IMR-90 (cell line): ENCODE data around the gene RAB11B. TPM values are rescaled to one million over a fixed set of nuclear protein-coding genes. Genes with fewer than 3 reads are reported as not detected.
A peak's percentile ranks its signal among the peaks of the same experiment; 100 is the strongest.

Experiments
- ATAC-seq: fragments of 200-7000 bp; cut with Tn5 transposase; 2 replicates; pipeline ENCODE4 v1.9.1; 2020; ENCODE audit warnings: low read depth, mild to moderate bottlenecking, moderate library complexity
- BruUV-seq: library from RNA; stranded (reverse); fragments of 400-500 nt; replicated peaks from 2 replicates; lab custom pipeline; 2021; lab: Mats Ljungman, UMichigan
- CTCF ChIA-PET: fragments of 300-600 bp; formaldehyde crosslinking; extraction: SDS; loops from one replicate; lab custom pipeline; 2021; ENCODE audit warnings: antibody characterized with exemption; lab: Yijun Ruan, JAX
- POLR2A ChIA-PET: fragments of 300-600 bp; sonication (Branson Sonifier 250); formaldehyde crosslinking; loops from one replicate; lab custom pipeline; 2022; ENCODE audit warnings: antibody characterized with exemption; ENCODE audit not compliant: unreplicated experiment; lab: Charles Lee
- DNase-seq: peaks from one replicate; pipeline ENCODE4 v3.0.0; 2013
- H2AFZ ChIP-seq: replicated peaks from 2 replicates; pipeline ENCODE3; 2013; ENCODE audit warnings: low read length, mild to moderate bottlenecking; ENCODE audit not compliant: poor library complexity
- H2AK5ac ChIP-seq: 2 replicates; pipeline ENCODE4 v1.6.1; 2013; ENCODE audit warnings: low read depth, low read length, inconsistent platforms
- H2AK9ac ChIP-seq: replicated peaks from 2 replicates; pipeline ENCODE3; 2013; ENCODE audit warnings: mild to moderate bottlenecking, low read depth, low read length, moderate library complexity; ENCODE audit not compliant: poor library complexity
- H2BK120ac ChIP-seq: 2 replicates; pipeline ENCODE4 v1.6.1; 2013; ENCODE audit warnings: low read depth, low read length, inconsistent platforms
- H2BK15ac ChIP-seq: 3 replicates; pipeline ENCODE4 v1.6.1; 2013; ENCODE audit warnings: low read depth, low read length, inconsistent platforms
- H2BK20ac ChIP-seq: 2 replicates; pipeline ENCODE4 v1.6.1; 2013; ENCODE audit warnings: low read depth, mild to moderate bottlenecking, inconsistent platforms, low read length, moderate library complexity
- H2BK5ac ChIP-seq: 2 replicates; pipeline ENCODE4 v1.6.1; 2013; ENCODE audit warnings: mild to moderate bottlenecking, low read depth, low read length, inconsistent platforms; ENCODE audit not compliant: poor library complexity, severe bottlenecking
- H3K14ac ChIP-seq: replicated peaks from 2 replicates; pipeline ENCODE4 v1.6.1; 2013; ENCODE audit warnings: low read depth, low read length, inconsistent platforms
- H3K18ac ChIP-seq: 2 replicates; pipeline ENCODE4 v1.6.1; 2013; ENCODE audit warnings: low read depth, low read length, control low read depth
- H3K23ac ChIP-seq: 2 replicates; pipeline ENCODE4 v1.6.1; 2013; ENCODE audit warnings: low read depth, low read length, inconsistent platforms
- H3K27ac ChIP-seq: 2 replicates; pipeline ENCODE4 v1.5.1; 2013; ENCODE audit warnings: mild to moderate bottlenecking, control low read depth, low read length; ENCODE audit not compliant: insufficient read depth
- H3K27me3 ChIP-seq: 2 replicates; pipeline ENCODE4 v1.6.1; 2013; ENCODE audit warnings: low read length; ENCODE audit not compliant: control insufficient read depth, insufficient read depth
- H3K36me3 ChIP-seq: 2 replicates; pipeline ENCODE4 v1.6.1; 2013; ENCODE audit warnings: low read length, mixed read lengths; ENCODE audit not compliant: control insufficient read depth, insufficient read depth
- H3K4ac ChIP-seq: 2 replicates; pipeline ENCODE4 v1.6.1; 2013; ENCODE audit warnings: low read depth, low read length, inconsistent platforms
- H3K4me1 ChIP-seq: 2 replicates; pipeline ENCODE4 v1.6.1; 2013; ENCODE audit warnings: low read length, mixed read lengths; ENCODE audit not compliant: control insufficient read depth, insufficient read depth
- H3K4me2 ChIP-seq: 2 replicates; pipeline ENCODE4 v1.6.1; 2013; ENCODE audit warnings: low read depth, mild to moderate bottlenecking, control low read depth, low read length, moderate library complexity
- H3K4me3 ChIP-seq: 2 replicates; pipeline ENCODE4 v1.5.1; 2013; ENCODE audit warnings: low read depth, mild to moderate bottlenecking, control low read depth, low read length, moderate library complexity; ENCODE audit not compliant: insufficient read depth
- H3K56ac ChIP-seq: 2 replicates; pipeline ENCODE4 v1.6.1; 2013; ENCODE audit warnings: low read length, inconsistent platforms; ENCODE audit not compliant: insufficient read depth; ENCODE audit errors: extremely low read depth
- H3K79me1 ChIP-seq, 2 experiments: 2 replicates each; pipeline ENCODE4 v1.6.1; 2013; ENCODE audit warnings: low read length in 2 of 2, inconsistent platforms in 1 of 2, low read depth in 1 of 2
- H3K9ac ChIP-seq: 2 replicates; pipeline ENCODE4 v1.6.1; 2013; ENCODE audit warnings: low read depth, low read length, control low read depth
- H3K9me1 ChIP-seq: 2 replicates; pipeline ENCODE4 v1.6.1; 2013; ENCODE audit warnings: low read length, inconsistent platforms; ENCODE audit not compliant: insufficient read depth
- H3K9me3 ChIP-seq: 2 replicates; pipeline ENCODE4 v1.6.1; 2013; ENCODE audit warnings: low read length; ENCODE audit not compliant: control insufficient read depth, insufficient read depth
- H4K20me1 ChIP-seq: 2 replicates; pipeline ENCODE4 v1.6.1; 2013; ENCODE audit warnings: low read length, inconsistent platforms; ENCODE audit not compliant: insufficient read depth
- H4K5ac ChIP-seq: 2 replicates; pipeline ENCODE4 v1.6.1; 2013; ENCODE audit warnings: mild to moderate bottlenecking, low read depth, low read length, control low read depth
- H4K8ac ChIP-seq, 2 experiments: 2 replicates each; pipeline ENCODE4 v1.6.1; 2013; ENCODE audit warnings: low read depth in 2 of 2, low read length in 2 of 2, control low read depth in 1 of 2, inconsistent platforms in 1 of 2
- H4K91ac ChIP-seq: 2 replicates; pipeline ENCODE4 v1.6.1; 2013; ENCODE audit warnings: low read depth, low read length, inconsistent platforms; ENCODE audit not compliant: insufficient read depth
- CEBPB ChIP-seq: IDR thresholded peaks from 2 replicates; pipeline ENCODE4 v1.6.1; 2012; ENCODE audit warnings: low read depth, low read length, improper control_type of control experiment
- CTCF ChIP-seq: conservative IDR thresholded peaks from 2 replicates; pipeline ENCODE4 v1.5.1; 2012; ENCODE audit warnings: mild to moderate bottlenecking, low read depth, low read length, improper control_type of control experiment
- ELK1 ChIP-seq: fragments of 150-350 bp; IDR thresholded peaks from 2 replicates; pipeline ENCODE4 v1.6.1; 2016; ENCODE audit warnings: low read depth, mild to moderate bottlenecking, low read length, moderate library complexity, borderline replicate concordance
- FOS ChIP-seq: fragments of 150-350 bp; IDR thresholded peaks from 2 replicates; pipeline ENCODE4 v1.6.1; 2016; ENCODE audit warnings: low read depth, low read length
- MAFK ChIP-seq: IDR thresholded peaks from 2 replicates; pipeline ENCODE4 v1.6.1; 2012; ENCODE audit warnings: low read depth, low read length, improper control_type of control experiment
- RCOR1 ChIP-seq: IDR thresholded peaks from 2 replicates; pipeline ENCODE4 v1.6.1; 2012; ENCODE audit warnings: mild to moderate bottlenecking, low read length, improper control_type of control experiment; ENCODE audit not compliant: insufficient replicate concordance
- RFX5 ChIP-seq: IDR thresholded peaks from 2 replicates; pipeline ENCODE4 v1.8.0; 2012; ENCODE audit warnings: low read depth, mild to moderate bottlenecking, low read length, moderate library complexity
- SMC3 ChIP-seq: fragments of 150-350 bp; IDR thresholded peaks from 2 replicates; pipeline ENCODE4 v1.6.1; 2016; ENCODE audit warnings: low read depth, mild to moderate bottlenecking, antibody characterized with exemption, low read length, moderate library complexity
- USF2 ChIP-seq: fragments of 150-350 bp; IDR thresholded peaks from 2 replicates; pipeline ENCODE4 v1.6.1; 2017; ENCODE audit warnings: mild to moderate bottlenecking, antibody characterized with exemption, low read length, low read depth
- WGBS, 2 experiments: methylation state at CpG; one replicate each; pipeline versions ENCODE4 v1.1.5 to v1.1.7; 2013; ENCODE audit warnings: missing lambda C conversion rate in 2 of 2; ENCODE audit not compliant: insufficient read length in 1 of 2; ENCODE audit errors: extremely low coverage in 2 of 2; 5-methylcytosine and 5-hydroxymethylcytosine counted together
- dilution Hi-C: fragments of 300-500 bp; cut with HindIII; formaldehyde crosslinking; loops from one replicate; pipeline ENCODE4 v1.14.3; 2018; ENCODE audit warnings: low sequenced_read_pairs; ENCODE audit not compliant: unreplicated experiment
- in situ Hi-C: fragments of 300-500 bp; cut with MboI; formaldehyde crosslinking; loops from 3 replicates; pipeline ENCODE4 v1.14.3; 2019; ENCODE audit warnings: low sequenced_read_pairs, inconsistent platforms, mixed read lengths
- intact Hi-C: fragments of 100-400 bp; cut with micrococcal nuclease; formaldehyde crosslinking; loops from 2 replicates; pipeline ENCODE4 v1.10.0; 2022
- polyA plus RNA-seq, 3 experiments: library from polyadenylated mRNA; depleted of rRNA; stranded (reverse); fragments of >200 nt; gene quantifications; 2 replicates each; pipeline ENCODE4 v1.2.3, GENCODE V29; 2012; ENCODE audit warnings: low replicate concordance in 1 of 3
- total RNA-seq: library from RNA; depleted of rRNA; stranded (reverse); fragments of >200 nt; gene quantifications from 2 replicates; pipeline ENCODE4 v1.2.3, GENCODE V29; 2012

RAB11B gene
- total and polyA plus RNA-seq, 2 of the 4 experiments (the other 2 are of a cell fraction): 8.2 to 117 TPM

GRCh38 chr19:8396563-8397203, 6.5 kb downstream of the RAB11B start (continued):
- TF ChIP-seq CTCF: peak; percentile 67

- Histone ChIP-seq H3K27ac (no peak overlapping the region), H2BK20ac (no peak overlapping the region), H4K5ac (no peak overlapping the region), H3K4ac (no peak overlapping the region), H3K4me2 (no peak overlapping the region), H2BK120ac (no peak overlapping the region), H3K56ac (no peak overlapping the region), H2AFZ (no peak overlapping the region), H3K79me1 (peaks cover 40 to 73% of the 10 kb centered on the region in 2 experiments), H3K4me3 (no peak overlapping the region), H2AK5ac (peak overlapping the region; percentile 69), H3K36me3 (peaks cover 14% of the 10 kb centered on the region), H3K27me3 (no peaks in the 10 kb centered on the region), H3K14ac (0 out of 2 replicates have a peak overlapping the region, but pooled peaks have one; percentile 29), H2BK5ac (no peak overlapping the region), H3K9me1 (peaks cover 27% of the 10 kb centered on the region), H2BK15ac (no peak overlapping the region), H3K9me3 (no peaks in the 10 kb centered on the region), H4K20me1 (peaks cover 73% of the 10 kb centered on the region), H3K23ac (no peak overlapping the region), H3K18ac (no peak overlapping the region), H2AK9ac (peak overlapping the region; percentile 58), H4K91ac (peak overlapping the region; percentile 15; the same call in 1 of the 2 replicates), H4K8ac (no peak overlapping the region), H3K9ac (no peak overlapping the region), H3K4me1 (peaks cover 11% of the 10 kb centered on the region)
- ChIA-PET CTCF (no interaction called here), POLR2A (no interaction called here)
- dilution Hi-C loops (no loop called here), in situ Hi-C loops (loop anchor here (5.0 kb wide), 1 partner anchor 40 kb away; no protein-coding TSS in a partner anchor), intact Hi-C loops (no loop called here)
- DNase-seq (no peak), ATAC-seq (no peak; the same call in 1 of the 2 replicates)
- BruUV-seq: no TSS peak
- 75% methylated on average over 2 of the region's 7 CpGs; no CpG with 5 or more reads in 1 of the 2 experiments for WGBS, 2 experiments
- TF ChIP-seq ELK1 (no peak), CTCF (no peak), CEBPB (no peak), MAFK (no peak), SMC3 (no peak), USF2 (no peak), RFX5 (no peak), RCOR1 (no peak), FOS (no peak)
These were observed 7.1 kb downstream of the RAB11B start for GRCh38 chr19:8397271-8397670.
